H1 (cell line): ENCODE measurements around the gene FOXD2. TPM values are rescaled to one million over a fixed set of nuclear protein-coding genes. Genes with fewer than 3 reads are reported as not detected.

Source experiments
- BRCA1 ChIP-seq: IDR thresholded peaks from 2 replicates; pipeline ENCODE4 v1.6.1; 2012; ENCODE audit warnings: low read depth, low read length, improper control_type of control experiment
- JUN ChIP-seq: IDR thresholded peaks from 2 replicates; pipeline ENCODE4 v1.6.1; 2011; ENCODE audit warnings: low read depth, mild to moderate bottlenecking, improper control_type of control experiment, low read length
- polyA plus RNA-seq, 7 experiments: library from polyadenylated mRNA; depleted of rRNA in 3 of 7; stranded (reverse) in 5 of 7; unstranded in 2 of 7; fragments of >200 nt in 5 of 7; fragments of 200-250 nt in 2 of 7; gene quantifications; 1 replicate in 5 of 7; 2 replicates in 1 of 7; 4 replicates in 1 of 7; pipeline versions ENCODE4 v1.2.1 to v1.2.3, GENCODE V29; 2011 to 2013; ENCODE audit warnings: missing spikeins in 2 of 7, mixed read lengths in 2 of 7
- total RNA-seq: library from RNA; stranded (reverse); fragmentation: NEBNext Ultra II Directional; extraction: Animal tissue kit (Norgen Biotek cat#: 25700); gene quantifications from 2 replicates; pipeline ENCODE4 v1.2.1, GENCODE V29; 2021
- TF ChIP-seq, protein P1 (sequence below): IDR thresholded peaks from 2 replicates; pipeline ENCODE4 v1.6.1; 2012; ENCODE audit warnings: inconsistent platforms

FOXD2 gene
- total and polyA plus RNA-seq, 2 of the 8 experiments (the other 6 are each of a cell fraction or from before 2014, with no cell fraction given) = not detected

DNA sequence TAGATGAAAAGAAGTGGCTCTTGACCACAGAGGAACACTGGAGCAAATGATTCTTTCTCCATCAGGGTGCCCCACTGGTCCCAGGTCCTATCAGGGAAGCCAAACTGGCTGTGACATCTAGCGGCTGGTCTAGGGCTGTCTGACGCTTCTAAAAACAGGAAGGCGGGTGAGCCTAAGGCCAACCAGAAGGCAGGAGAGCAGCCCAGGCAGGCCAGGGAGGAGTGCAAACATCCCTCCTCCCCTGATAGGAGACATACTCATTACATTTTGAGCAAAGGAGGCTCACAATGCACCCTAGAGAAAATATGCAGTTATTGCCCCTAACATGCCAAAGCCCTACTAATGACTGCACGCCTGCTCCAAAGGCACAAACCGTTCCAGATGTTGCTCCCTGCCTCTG is 32.1 kb upstream of the FOXD2 start (continued):
- no peak for TF ChIP-seq JUN
- TF ChIP-seq, protein P1, sequence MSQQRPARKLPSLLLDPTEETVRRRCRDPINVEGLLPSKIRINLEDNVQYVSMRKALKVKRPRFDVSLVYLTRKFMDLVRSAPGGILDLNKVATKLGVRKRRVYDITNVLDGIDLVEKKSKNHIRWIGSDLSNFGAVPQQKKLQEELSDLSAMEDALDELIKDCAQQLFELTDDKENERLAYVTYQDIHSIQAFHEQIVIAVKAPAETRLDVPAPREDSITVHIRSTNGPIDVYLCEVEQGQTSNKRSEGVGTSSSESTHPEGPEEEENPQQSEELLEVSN = no peak
- no peak for TF ChIP-seq BRCA1
